Measurements from ENCODE around the gene MIA2.

Gene MIA2

DNA sequence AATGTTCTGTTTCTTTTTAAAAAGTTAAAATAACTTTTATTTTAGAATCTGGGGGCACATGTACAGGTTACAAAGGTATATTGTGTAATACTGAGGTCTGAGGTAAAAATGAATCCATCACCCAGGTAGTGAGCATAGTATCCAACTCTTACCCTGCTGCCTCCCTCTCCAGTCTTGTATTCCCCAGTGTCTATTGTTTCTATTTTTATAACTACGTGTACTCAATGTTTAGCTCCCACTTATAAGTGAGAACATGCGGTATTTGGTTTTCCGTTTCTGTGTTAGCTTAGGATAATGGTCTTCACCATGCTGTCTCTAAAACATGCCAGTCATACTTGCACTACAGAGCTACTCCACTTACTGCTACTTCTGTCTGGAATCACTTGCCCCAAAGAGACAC lies 190.1 kb downstream of the MIA2 start:
- no peak for DNase-seq (ENCODE audit: low read depth)
- H3K4me3 ChIP-seq (ENCODE audit: low read depth, low read length) = no peak overlapping the region

DNA sequence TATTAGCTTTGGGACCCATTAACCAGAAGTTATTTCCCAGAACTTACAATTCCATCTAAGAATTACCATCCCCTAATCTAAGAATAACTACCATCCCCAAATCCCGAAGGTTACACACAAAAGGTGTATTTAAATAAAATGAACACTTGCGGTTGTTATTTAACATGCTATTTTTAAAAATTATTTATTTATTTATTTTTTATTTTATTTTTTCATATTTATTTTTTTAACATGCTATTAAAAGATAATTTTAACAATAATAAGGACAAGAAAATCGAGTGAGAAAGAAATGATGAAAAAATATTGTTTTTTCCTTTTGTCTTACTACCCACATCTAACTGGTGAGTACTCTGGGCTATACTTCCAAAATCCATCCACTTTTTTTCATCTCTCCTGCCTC lies 192.2 kb downstream of the MIA2 start:
- no peak overlapping the region for H3K4me3 ChIP-seq (ENCODE audit: low read depth, low read length)

DNA sequence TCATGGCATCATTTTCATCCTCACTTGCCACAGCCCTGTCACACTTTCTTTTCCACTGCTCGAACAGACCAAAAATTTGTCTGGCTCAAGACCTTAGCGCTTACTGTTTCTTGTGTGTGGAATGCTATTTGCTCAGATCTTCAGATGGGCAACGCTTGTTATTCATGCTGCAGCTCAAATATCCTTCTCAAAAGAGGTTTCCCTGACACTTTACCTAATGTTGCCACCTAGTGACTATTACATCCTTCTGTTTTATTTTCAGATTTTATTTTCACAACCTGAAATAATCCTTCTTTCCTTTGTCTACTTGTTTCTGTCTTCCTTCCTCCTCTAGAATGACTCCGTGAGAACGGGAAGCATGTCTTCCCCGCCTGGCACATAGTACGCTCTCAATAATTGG lies 192.9 kb downstream of the MIA2 start:
- peak; percentile 25 for DNase-seq (ENCODE audit: low read depth)
- no peak overlapping the region for H3K4me3 ChIP-seq (ENCODE audit: low read depth, low read length)

More for the DNA sequence above, 192.2 kb downstream of the MIA2 start:
- DNase-seq (ENCODE audit: low read depth) = no peak

DNA sequence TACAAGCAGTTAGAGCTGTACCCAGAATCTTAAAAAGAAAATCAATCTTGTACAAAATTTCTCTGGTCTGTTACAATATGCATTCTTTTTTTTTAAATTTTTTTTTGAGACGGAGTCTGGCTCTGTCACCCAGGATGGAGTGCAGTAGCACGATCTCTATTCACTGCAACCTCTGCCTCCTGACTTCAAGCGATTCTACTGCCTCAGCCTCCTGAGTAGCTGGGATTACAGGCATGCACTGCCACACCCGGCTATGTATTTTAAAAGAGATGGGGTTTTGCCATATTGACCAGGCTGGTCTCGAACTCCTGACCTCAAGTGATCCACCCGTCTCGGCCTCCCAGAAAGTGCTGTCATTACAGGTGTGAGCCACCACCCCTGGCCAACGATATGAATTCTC lies 194.4 kb downstream of the MIA2 start:
- no peak for DNase-seq (ENCODE audit: low read depth)
- H3K4me3 ChIP-seq (ENCODE audit: low read depth, low read length) = no peak overlapping the region

DNA sequence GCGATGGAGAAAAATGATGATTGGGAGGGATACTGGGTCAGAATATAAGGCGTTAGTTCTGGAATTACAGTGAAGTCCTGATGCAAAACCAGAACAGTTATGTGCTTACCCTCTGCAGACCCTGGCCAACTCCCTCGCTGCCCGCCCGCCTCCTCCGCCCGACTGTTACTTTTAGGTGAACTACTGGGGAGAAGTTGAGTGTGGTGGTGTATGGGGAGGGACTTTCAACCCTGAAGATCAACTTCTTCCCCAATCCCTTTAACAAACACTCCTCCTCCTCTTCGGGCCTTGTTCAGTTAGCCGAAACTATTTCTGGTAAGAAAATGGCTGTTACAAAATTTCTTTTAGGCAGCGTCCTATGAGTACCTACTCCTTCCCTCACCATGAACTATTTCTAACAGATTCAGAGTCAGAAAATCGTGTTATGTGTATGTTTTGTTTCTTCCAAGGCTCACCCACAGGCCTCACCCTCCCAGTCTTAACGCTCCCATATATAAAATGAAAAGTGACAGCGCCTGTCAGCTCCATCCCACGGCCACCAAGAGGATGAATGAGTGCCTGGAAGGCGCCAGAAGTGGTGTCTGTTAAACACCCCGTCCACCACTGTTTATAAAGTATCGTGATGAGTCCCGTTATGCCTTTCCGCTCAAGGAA lies 197.2 kb downstream of the MIA2 start:
- H3K4me3 ChIP-seq (ENCODE audit: low read depth, low read length) = peak overlapping the region; percentile 91
- no peak for DNase-seq (ENCODE audit: low read depth)

DNA sequence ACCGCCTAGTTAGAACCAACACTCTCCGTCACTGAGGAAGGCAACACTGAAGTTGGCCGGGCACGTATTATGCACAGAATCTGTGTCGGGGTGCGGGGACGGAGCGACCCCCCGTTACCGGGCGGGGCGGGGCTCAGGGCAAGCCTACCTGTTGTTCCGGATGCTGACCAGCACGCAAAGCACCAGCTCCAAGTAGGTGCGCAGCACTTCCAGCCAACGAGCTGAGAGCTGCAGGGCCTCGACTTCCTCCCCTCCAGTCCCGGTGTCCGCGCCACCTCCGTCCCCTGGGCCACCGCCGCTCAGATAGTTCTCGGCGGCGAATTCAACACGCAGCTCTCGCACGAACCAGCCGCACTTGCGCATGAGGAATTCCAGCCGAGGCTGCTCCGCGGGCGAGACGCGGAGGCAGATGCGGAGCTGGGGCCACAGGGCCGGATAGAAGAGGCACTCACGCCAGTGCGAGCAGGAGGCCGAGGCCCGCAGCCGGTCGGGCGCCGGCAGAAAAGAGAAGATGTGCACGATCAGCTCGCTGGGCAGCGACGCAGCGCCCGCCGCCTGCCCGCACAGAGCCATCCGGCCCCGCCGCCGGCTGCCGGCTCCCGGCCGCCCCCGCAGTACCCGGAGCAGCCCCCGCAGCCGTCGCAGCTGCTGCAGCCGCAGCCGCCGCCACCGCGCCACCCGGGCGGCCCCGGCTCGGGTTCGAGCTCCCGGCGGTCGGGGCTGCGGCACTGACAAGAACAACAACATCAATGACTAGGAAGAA lies 197.9 kb downstream of the MIA2 start:
- no peak for DNase-seq (ENCODE audit: low read depth)
- H3K4me3 ChIP-seq (ENCODE audit: low read depth, low read length) = peak overlapping the region; percentile 91

DNA sequence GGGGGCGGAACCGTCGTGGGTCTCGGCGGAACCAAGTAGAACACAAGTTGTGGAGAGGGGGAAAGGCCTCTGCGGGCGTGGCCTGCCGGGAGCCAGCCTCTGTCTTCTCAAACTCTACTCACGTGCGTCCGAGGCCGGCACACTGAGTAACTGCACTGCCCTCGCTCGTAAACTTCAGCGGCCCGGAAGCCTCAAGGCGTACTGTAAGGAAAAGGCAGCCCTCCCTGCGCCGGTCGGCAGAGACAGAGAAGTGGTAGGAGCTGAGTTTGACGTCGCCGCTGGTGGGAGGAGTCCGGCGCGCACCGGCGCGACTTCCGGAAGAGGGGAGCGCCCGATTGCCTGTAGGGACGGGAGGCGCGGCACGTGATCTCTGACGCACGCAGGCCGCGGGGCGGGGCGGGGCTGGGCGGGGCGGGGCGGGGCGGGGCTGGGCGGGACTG lies 198.5 kb downstream of the MIA2 start, which contains the start of gene FBXO33:
FBXO33 (minus strand) TSS at position 255 of the 440 bp plus-strand sequence. CDS start 271 bp downstream, outside the sequence.
- H3K4me3 ChIP-seq (ENCODE audit: low read depth, low read length) = peak within 1 kb of the TSS; percentile 91
- peak; percentile 90 for DNase-seq (ENCODE audit: low read depth)

DNA sequence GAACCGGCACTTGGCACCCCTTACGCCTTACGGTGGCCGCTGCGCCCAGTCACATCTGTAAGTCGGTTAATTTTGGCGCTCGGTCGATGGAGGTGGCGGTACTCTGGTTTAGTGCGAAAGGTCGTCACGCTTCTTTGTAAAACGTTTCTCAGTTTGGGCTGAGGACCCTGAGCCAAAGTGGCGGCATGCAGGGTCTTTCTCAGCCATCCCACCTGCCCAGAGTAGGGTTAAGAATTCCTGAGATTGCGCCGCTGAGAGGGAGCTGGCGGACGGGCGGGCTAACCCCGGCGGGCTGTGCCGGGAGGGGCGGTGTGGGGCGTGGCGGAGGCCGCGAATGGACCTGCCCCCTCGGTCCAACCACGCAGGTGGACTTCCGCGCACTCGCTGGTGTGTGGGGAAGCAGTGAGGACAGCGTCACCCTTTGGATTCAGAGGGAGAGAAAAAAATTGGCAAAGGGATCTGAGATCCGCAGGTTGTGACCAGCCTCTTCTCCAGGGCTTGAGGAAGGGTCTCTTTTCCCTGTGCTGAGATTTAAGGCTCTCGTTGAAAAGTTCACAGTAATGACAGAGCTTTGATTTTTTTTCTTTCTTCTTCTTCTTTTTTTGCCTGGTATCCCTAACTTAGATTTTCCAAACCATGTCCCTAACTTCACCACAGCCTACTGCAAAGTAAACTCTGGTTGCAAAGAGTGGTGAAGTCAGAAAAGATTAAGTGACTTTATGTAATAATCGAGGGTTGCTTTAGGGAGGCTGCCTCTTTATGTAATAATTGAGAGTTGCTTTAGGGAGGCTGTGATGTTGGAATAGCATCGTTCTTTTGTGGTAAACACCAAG lies 199.1 kb downstream of the MIA2 start:
- H3K4me3 ChIP-seq (ENCODE audit: low read depth, low read length) = peak overlapping the region; percentile 77
- peak; percentile 22 for DNase-seq (ENCODE audit: low read depth)

DNA sequence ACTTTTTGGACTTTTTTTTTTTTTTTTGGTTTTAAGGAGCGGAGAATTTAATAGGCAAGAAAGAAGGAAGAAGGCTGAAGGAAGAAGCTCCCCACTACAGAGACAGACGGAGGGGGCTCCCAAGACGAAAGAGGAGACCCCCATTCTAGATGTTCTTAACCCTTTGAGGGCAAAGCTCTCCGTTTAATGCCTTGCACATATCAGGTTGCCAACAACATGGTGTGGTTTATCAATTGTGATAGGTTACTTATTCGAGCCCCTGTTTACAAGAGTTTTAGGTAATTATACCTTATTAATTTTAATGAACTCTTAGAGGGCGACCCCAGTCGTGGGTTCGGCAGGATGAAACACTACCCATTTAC lies 199.7 kb downstream of the MIA2 start:
- no peak for DNase-seq (ENCODE audit: low read depth)
- H3K4me3 ChIP-seq (ENCODE audit: low read depth, low read length) = peak overlapping the region; percentile 77

DNA sequence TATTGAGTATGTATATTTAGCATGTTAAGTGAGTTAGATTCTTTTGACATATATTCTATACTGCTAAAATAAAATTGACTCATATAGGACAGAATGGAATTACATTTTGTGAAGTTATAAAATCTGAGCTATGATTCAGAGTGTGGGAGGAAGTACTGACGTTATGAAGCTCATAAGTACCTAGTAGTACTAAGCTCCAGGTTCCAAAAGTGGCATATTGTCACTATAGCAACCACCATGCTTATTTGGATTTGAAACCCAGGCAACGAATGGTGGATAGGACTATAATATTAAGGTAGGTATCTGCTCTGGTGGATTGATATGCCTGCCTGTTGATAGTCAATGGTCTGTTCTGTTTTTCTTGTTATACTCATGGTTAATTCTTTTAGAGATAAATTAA lies 200.7 kb downstream of the MIA2 start:
- no peak for DNase-seq (ENCODE audit: low read depth)
- H3K4me3 ChIP-seq (ENCODE audit: low read depth, low read length) = no peak overlapping the region

DNA sequence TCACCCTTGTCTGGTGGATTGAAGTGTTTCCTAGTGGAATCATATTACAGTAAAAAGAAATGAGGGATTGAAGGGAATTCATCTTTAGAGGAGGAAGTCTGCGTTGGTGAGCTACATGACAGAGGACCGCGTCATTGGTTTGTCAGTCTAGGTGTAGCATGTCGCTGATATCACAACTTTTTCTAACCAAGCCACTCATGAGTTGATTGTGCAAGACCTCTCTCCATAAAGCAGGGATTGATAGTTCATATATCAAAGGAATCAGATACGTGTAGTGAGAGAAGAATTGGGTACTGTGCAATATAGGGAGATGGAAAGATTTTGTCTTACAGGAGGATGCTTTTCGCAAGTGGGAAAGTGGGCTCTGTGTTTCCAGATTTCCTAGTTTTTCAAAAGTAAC lies 201.5 kb downstream of the MIA2 start:
- DNase-seq (ENCODE audit: low read depth) = no peak

More for the DNA sequence above, 201.5 kb downstream of the MIA2 start:
- H3K4me3 ChIP-seq (ENCODE audit: low read depth, low read length) = no peak overlapping the region
